Stimulated activated naive CD8-positive, alpha-beta T cell treated with anti-CD3 and anti-CD28 coated beads, Interleukin-15, Interleukin-2, amounts not matched to agents 100 U/mL and 50 U/mL, for 24 hours (primary cell): ENCODE results near the gene CNPY4.

Experiments used
- ATAC-seq: fragments of 150-1000 bp; cut with Tn5 transposase; one replicate; pipeline ENCODE4 v1.10.0; 2021
- DNase-seq: peaks from one replicate; pipeline ENCODE4 v3.0.0; 2021

Gene CNPY4

DNA sequence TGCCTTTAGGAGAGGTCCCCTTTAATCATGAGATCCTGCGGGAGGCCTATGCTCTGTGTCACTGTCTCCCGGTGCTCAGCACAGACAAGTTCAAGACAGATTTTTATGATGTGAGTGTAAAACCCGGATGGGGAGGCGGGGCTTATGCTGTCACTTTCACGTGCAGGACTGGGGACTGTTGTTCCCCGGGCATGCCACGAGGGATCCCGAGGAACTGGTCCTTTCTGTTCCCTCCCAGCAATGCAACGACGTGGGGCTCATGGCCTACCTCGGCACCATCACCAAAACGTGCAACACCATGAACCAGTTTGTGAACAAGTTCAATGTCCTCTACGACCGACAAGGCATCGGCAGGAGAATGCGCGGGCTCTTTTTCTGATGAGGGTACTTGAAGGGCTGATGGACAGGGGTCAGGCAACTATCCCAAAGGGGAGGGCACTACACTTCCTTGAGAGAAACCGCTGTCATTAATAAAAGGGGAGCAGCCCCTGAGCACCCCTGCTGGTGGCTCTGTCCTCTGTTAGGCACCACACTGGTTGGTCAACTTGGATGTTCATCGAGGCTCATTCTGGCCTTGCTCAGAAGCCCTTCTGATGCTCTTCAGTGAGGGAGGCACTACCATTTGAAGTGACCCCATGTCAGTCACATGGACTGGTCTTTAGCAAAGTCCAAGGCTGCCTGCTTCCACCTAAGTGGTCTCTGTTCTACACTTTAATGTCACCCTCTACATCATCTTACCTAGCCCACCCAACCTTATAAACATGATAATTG is 27.8 kb upstream of the CNPY4 start:
- peak; percentile 41 for DNase-seq
- ATAC-seq = peak; percentile 8

DNA sequence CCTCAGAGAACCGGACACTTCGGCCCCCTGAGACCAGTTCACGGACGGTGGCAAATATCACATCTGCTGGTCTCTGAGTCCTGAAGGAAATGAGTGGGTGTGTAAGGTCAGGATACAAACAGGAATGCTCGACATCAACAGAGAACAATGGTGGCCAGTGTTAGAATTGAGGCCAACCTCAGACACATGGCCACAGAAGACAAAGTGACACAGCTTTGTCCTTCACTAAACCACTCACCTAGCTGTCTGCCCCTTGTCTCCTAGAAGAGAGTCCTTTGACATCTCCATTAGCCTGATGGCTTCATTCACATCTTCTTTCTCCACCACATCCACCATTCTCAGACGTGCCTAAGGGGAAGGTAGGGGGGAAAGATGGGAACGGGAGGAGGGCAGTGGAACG is 26.4 kb upstream of the CNPY4 start:
- ATAC-seq (no peak), DNase-seq (no peak)

DNA sequence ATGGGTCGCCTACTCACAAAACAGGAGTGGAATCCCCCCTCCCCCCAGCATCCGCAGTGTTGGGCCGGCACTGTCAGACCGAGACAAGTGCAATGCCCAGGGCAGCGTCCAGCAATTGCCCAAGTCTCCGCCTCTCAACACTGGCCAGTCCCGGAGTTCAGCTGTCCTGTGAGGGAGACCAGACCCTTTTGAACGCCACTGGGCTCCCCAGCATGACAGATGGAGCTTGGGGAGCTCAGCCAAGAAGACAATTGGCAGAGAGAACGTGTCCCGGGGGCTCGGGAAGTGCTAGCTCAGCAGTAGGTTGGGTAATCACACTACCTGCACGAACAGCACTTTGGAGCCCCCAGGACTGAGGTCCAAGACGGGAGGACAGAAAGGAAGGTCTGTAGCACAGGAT is 25.9 kb upstream of the CNPY4 start:
- DNase-seq (no peak), ATAC-seq (no peak)

DNA sequence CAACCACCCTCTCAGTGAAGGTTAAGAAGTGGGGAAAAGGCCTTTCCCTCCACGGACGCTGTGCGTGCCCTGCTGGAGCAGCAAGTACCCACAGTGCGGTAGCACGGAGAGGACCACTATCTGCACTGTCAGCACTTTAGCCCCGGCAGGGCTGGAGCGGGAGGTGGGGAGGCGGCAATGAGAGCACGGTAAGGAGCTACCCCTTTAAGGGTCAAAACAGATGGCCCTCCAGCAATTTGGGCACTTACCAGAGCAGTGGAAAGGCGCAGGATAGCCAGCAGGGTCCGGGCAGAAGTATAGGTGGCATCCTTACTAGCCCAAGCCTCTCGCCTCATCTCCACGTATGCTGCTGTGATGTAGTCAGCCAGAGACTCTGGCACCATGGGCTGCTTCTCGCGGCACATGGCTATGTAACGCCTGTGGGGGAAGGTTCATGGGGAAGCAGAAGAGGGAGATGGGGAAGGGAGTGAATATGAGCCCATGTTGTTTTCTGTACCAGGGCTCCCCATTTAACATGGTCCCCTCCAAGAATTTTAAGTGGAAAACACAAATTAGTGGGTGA is 25.4 kb upstream of the CNPY4 start:
- ATAC-seq (no peak), DNase-seq (no peak)

DNA sequence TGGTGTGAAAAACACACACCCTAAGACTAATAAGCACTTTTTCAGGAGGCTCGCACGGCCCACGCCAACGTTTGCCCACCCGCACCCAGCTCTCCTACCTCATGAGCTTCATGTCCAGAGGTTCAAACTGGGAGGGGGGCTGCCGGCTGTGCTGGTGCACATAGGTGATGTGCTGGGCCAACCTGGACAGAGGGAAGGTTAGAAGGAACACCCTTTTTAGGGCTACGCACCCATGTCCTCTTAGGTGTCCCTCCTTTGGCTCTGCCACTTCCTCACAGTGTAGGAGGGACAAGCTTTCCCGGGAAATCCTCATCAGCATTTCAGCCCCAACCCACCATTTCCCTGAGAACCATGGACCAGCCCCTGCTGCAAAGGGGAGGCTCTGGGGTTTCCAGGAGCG is 24.1 kb upstream of the CNPY4 start:
- ATAC-seq (no peak), DNase-seq (no peak)

DNA sequence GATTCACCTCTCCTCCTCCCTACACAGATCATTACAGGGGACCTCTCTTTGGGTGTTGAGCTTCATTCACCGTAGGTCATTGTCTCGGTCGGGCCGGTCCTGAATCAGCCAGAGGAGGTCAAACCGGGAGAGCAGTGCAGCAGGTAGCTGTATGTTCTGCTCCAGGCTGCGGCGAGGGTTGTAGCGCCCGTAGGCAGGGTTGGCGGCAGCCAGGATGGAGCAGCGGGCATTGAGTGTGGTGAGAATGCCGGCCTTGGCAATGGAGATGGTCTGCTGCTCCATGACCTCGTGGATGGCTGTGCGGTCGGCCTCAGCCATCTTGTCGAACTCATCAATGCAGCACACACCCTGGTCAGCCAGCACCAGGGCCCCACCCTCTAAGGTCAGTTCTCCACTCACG is 23.7 kb upstream of the CNPY4 start:
- ATAC-seq = no peak
- DNase-seq = no peak

DNA sequence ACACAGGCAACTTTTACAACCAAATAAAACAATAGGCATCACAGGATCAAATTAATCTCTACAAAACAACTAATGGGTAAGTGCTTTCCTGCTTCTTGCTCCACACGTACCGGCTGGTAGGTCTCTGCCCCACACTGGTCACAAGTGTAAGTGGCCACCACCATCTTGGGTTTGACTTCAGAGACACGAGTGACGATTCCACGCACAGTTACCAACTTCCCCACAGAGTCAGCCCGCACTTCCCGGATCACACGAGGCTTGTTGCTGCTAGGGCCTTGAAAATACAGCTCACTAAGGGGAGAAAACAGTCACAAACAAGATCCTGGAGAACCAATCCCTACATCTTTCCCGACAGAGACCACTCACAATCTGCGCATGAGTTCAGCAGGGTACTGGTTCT is 20.5 kb upstream of the CNPY4 start:
- DNase-seq = no peak
- ATAC-seq = no peak

DNA sequence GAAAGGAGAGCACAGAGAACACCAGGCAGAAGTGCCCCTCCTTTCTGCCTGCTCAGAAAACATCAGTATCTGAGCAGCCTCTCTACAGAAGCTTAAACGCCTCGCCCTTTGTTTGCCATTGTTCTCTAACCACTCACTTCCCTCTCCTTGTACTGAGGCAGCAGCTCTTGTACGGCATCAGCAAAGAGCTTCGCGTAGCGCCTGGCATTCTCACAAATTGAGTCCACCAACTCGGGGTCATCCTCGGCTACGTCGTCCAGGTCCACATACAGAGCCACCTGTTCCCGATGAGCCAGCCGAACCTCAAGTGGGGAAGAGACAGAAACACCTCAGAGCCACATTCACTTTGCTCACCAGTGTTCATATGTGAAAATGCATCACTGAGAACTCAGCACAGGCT is 20.0 kb upstream of the CNPY4 start:
- DNase-seq (no peak), ATAC-seq (no peak)

DNA sequence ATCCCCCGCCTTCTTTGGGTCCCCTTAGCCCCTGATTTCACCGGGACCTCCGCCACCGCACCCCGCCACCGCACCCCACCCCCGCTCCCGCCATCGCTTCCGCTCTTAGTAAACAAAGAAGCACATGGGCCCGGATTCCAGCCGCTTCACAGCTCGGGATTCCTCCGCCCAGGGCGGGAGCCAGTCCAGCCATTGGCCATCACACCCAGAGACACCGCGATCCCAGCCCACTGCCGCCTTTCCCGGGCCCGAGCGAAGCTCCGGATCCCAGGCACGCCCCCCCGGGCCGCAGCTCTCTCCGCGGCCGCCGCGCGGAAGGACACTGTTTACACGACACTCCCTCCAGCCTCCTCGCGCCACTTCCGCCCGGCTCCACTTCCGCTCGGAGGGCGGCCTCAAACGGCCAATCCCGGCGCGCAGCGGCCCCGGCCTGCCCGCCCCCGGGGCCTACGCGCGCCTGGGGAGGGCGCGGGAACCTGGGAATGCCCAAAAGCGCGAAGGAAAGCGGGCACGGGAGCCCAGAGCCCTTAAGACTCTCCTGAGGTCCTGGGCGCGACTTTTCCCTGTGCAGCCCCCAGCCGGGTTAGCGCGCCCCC is 18.9 kb upstream of the CNPY4 start:
- DNase-seq = peak; percentile 91
- peak; percentile 73 for ATAC-seq

DNA sequence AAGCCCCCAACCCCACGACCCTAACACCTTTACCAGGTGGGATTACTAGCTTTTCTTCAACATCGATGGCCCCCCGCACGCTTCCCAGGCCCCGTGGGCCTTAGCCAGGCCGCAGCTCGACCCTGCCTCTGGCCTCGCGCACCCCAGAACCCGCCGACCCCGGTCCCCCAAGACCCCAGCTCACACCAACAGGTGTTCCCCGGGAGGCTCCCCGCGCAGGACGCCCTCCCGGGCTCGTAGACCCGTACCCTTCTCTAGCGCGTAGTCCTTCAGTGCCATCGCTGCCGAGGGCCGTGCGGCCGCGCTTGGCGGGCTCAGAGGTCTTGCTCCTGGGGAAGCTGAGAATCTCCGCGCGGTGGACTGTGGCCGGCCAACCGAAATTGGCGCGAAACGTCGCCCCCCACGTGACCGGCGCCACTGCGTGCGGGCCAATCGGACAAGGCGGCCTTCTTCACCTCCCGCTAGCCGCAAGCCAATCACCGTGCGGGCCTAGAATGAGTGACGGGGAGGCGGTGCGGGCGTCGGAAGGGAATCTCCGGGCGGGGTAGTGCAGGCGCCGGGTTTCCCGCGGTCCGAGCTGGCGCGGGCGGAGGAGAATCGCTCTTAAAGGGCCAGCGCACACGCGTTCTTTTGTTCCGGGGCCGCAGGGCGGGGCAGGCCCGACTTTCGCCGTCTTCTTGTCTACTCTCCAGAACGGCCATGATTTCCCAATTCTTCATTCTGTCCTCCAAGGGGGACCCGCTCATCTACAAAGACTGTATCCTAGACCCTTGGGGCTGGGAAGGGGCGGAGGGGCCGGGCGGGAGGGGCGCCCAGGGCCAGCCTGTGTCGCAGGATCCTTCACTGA is 18.2 kb upstream of the CNPY4 start, which contains the start of the genes AP4M1 and MCM7:
TSS of gene AP4M1 (plus strand) at position 628 of the 847 bp plus-strand sequence. CDS start at position 700, 72 bp downstream.
TSS of gene MCM7 (minus strand) at position 382 of the 847 bp plus-strand sequence. CDS start at position 279, 103 bp downstream.
- peak; percentile 99 for DNase-seq
- ATAC-seq = peak; percentile 91

DNA sequence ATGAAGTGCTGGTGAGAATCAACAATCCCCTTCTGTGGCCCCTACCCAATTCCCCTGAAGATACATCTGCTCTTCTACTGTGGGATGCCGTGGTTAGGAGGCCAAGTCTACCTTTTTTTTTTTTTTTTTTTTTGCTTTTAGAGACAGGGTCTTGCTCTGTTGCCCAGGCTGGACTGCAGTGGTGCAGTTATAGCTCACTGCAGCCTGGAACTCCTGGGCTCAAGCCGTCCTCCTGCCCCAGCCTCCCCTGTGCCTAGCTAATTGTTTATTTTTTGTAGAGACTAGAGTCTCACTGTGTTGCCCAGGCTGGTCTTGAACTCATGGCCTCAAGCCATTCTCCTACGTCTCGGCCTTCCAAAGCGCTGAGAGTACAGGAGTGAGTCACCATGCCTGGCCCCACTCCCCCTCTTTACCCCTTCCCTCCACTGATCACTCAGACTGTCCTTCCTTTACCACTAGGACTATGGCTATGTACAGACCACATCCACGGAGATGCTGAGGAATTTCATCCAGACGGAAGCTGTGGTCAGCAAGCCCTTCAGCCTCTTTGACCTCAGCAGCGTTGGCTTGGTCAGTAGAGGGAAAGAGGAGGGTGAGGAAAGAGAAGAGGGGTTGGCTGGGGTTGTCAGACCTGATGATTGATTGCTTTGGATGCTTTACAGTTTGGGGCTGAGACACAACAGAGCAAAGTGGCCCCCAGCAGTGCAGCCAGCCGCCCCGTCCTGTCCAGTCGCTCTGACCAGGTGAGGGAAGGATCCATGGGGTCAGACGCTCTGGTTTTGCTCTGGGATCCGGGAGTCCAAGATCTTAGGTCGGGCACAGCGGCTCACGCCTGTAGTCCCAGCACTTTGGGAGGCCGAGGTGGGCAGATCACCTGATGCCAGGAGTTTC is 16.2 kb upstream of the CNPY4 start:
- ATAC-seq (no peak), DNase-seq (no peak)

DNA sequence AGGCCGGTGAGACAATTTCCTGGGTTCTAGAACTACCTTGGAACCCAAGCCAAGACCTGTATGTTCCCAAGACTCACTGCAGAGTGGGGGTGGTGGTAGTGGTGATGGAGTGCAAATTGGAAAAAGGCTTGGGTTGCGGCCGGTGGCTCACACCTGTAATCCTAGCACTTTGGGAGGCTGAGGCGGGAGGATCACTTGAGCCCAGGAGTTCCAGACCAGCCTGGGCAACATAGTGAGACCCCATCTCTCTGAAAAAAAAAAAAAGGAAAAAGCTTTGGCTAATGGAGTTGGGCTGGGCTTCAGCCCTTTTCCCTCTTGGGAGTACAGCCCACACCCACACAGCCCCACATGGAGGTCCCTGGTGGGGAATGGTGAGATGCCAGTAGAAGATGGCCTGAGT is 13.9 kb upstream of the CNPY4 start:
- DNase-seq = no peak

DNA sequence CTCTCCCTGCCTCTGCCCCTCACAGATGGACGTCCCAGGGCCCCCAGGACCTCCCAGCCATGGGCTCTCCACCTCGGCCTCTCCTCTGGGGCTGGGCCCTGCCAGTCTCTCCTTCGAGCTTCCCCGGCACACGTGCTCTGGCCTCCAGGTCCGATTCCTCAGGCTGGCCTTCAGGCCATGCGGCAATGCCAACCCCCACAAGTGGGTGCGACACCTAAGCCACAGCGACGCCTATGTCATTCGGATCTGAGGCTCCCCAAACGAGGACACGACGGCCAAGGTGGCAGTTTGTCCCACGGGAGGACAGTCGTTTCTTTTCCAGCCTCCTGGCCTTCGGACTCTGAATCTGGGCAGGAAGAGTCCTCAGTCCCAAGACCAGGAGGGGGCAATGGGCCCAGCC is 12.8 kb upstream of the CNPY4 start:
- no peak for ATAC-seq
- no peak for DNase-seq

More for the DNA sequence above, 13.9 kb upstream of the CNPY4 start:
- no peak for ATAC-seq

DNA sequence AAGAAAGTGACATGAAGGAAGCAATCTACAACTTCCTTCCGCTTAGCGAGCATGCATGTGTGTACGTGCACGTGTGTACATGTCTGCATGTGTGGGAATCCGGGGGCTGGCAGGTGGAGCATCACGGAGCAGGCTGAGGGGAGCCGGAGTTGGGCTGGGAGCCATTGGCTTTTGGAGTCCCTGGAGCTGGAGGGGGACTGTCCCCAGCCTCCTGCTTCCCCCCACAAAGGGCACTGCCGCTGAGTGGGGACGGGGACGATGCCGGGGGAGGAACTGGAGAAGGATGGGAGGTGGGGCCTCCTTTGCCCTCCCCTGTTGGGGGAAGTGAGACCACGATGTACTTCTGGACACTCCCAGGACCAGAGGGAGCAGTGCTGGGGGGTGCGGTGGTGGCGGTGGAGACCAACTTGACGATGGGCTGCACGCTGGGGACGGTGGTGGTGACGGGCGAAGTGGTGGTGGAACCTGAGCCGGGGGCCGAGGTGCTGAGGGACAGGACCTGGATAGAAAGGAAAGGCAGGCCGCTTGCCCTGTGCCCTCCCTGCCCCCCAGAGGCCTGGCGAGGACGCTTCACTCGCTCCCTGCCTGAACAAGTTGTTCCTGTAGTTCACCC is 12.2 kb upstream of the CNPY4 start:
- DNase-seq = no peak
- ATAC-seq = no peak

DNA sequence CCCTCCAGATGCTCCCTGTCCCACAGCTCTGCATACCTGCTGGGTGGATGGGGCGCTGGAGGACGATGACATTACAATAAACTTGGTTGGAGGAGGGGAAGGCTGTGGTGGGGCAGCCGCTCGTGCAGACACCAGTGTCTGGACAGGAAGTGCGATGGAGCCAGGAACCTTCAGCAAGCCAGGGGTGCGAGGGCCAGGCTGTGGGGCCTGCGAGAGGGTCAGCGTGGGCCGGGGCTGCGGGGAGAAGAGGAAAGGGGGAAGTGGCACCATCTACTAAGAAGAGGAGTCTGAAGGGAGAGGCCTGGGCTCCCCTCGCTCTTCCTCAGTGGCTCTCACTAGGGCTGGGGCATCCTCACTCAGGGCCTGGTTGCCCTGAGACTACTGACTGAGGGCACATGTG is 11.5 kb upstream of the CNPY4 start:
- ATAC-seq = no peak
- DNase-seq = no peak

DNA sequence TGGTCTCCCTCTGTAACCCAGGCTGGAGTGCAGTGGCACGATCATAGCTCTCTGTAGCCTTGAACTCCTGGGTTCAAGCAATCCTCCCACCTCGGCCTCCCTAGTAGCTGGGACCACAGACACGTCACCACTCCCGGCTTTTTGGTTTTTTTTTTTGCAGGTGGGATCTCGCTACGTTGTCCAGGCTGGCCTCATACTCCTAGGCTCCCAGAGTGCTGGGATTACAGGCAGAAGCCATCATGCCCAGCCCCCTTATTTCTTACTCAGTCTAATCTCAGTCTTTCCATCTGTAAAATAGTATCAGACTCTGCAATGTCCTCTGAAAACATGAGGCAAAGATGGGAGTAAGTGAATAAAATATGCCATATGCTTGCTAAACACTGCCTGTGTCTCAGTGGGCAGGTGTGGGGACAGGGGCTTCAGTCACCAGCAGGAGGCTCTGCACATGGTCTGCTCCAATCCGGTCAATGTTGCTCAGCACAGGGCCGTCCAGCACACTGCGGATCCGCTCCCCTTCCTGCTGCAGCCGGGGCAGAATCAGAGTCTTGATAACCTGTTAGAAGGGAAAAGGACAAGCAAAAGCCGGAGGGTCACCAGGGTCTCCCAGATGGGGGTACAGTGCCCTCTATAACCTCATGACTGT is 9.8 kb upstream of the CNPY4 start:
- DNase-seq (no peak), ATAC-seq (no peak)

DNA sequence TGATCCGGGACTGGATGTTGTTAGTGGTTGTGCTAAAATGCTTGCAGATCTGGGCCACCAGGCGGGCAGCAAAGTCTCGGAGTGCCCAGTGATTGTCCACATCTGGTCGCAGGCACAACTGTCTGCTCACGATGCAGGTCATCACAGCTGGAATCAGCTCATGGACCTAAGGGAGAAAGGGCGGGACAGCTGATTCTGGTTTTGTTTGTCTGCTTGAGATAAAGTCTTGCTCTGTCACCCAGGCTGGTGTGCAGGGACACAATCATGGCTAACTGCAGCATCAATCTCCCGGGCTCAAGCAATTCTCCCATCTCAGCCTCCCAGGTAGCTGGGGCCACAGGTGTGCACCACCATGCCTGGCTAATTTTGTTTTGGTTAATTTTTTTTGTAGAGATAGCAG is 8.3 kb upstream of the CNPY4 start:
- DNase-seq (no peak), ATAC-seq (no peak)

DNA sequence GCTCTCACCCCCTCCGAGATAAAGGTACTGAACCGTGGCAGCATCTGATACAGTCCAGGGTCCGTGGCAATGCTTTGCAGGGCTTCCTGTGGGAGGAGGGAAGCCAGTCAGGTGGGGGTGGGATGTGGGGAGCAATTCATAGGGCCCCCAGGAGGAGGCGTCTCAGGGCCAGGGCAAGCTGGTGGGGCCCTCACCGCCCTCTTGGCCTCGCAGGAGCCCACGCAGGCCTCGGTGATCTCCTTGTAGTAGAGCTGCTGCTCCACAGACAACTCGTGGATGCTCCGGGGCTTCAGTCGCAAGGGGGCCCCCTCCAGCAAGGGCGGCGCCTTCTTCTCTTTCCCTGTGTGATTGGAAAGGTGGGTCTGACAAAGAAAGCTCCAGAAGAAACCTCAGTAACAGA is 7.5 kb upstream of the CNPY4 start:
- ATAC-seq (no peak), DNase-seq (no peak)

DNA sequence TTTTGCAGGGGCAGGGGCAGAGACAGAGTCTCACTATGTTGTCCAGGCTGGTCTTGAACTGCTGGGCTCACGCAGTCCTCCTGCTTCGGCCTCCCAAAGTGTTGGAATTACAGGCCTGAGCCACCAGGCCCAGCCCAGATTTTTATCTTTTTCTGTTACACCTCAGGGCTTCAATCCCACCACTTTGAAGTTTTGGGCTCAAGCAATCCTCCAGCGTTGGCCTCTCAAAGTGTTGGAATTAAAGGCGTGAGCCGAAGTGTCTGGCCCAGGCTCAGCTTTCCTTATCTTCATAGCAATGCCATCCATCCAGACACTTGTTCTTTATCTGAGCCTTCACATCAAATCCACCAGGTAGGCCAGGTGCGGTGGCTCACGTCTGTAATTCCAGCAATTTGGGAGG is 4.4 kb upstream of the CNPY4 start:
- ATAC-seq (no peak), DNase-seq (no peak)

DNA sequence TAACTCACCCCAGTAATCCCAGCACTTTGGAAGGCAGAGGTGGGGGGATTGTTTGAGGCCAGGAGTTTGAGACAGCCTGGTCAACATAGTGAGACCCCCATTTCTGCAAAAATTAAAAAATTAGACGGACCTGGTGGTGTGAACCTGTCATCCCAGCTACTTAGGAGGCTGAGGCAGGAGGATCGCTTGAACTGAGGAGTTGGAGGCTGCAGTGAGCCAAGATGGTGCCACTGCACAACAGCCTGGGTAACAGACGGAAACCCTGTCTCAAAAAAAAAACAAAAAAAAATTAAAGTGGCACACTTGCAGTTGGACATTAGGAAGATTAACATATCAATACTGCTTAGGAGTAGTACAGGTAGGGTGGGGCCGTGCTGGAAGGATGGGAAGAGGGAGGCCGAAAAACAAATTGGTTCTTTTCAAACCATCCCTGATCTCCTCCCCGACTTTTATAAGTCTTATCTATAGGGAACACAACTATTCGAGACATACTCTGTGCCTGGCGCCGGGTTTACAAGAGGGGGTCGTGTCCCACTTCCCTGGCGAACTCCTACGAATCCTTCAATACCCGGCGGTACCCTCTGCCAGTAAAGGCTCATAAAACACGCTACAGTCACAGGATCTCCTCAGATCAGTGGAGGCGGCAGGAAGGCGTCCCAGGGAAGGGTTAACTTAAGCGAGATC is 904 bp upstream of the CNPY4 start:
- no peak for ATAC-seq
- DNase-seq = no peak
